22Rv1 (cell line): ENCODE data around the gene STRA8.

Experiments
- ZFX ChIP-seq: fragments of 450-650 bp; IDR thresholded peaks from 2 replicates; pipeline ENCODE4 v1.6.1; 2017; ENCODE audit warnings: antibody characterized with exemption, borderline replicate concordance
- TF ChIP-seq, protein P1 (sequence below): fragments of 450-650 bp; IDR thresholded peaks from 2 replicates; pipeline ENCODE4 v1.5.1; 2017; ENCODE audit warnings: mild to moderate bottlenecking

- TF ChIP-seq, protein P1, sequence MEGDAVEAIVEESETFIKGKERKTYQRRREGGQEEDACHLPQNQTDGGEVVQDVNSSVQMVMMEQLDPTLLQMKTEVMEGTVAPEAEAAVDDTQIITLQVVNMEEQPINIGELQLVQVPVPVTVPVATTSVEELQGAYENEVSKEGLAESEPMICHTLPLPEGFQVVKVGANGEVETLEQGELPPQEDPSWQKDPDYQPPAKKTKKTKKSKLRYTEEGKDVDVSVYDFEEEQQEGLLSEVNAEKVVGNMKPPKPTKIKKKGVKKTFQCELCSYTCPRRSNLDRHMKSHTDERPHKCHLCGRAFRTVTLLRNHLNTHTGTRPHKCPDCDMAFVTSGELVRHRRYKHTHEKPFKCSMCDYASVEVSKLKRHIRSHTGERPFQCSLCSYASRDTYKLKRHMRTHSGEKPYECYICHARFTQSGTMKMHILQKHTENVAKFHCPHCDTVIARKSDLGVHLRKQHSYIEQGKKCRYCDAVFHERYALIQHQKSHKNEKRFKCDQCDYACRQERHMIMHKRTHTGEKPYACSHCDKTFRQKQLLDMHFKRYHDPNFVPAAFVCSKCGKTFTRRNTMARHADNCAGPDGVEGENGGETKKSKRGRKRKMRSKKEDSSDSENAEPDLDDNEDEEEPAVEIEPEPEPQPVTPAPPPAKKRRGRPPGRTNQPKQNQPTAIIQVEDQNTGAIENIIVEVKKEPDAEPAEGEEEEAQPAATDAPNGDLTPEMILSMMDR, result no peak
- TF ChIP-seq ZFX, result no peak
Measured at GRCh38 chr7:135204341-135204749, 29.3 kb upstream of the STRA8 start.
